SK-N-SH (cell line): ENCODE measurements around the gene HPCAL1. TPM values are rescaled to one million over a fixed set of nuclear protein-coding genes. Genes with fewer than 3 reads are reported as not detected.

Source experiments
- CTCF ChIA-PET: fragments of 300-600, 350-600 bp; formaldehyde crosslinking; extraction: SDS; loops from one replicate; lab custom pipeline; 2021; lab: Yijun Ruan, JAX
- POLR2A ChIA-PET: fragments of 350-600 bp; sonication (Branson Sonifier 250); formaldehyde crosslinking; extraction: SDS; loops from one replicate; lab custom pipeline; 2020; ENCODE audit warnings: antibody characterized with exemption, inconsistent platforms; lab: Yijun Ruan, JAX
- DNase-seq: peaks from one replicate; pipeline ENCODE4 v3.0.0; 2012
- H2AFZ ChIP-seq: fragments of 200-600 bp; sonication (generic); 2 replicates; pipeline ENCODE4 v1.8.1; 2016; ENCODE audit warnings: antibody characterized with exemption, mild to moderate bottlenecking, low read depth
- H3F3A ChIP-seq: fragments of 200-600 bp; sonication (generic); replicated peaks from 2 replicates; pipeline ENCODE3; 2016; ENCODE audit warnings: antibody characterized with exemption, mild to moderate bottlenecking; ENCODE audit not compliant: insufficient read depth
- H3K27ac ChIP-seq, 2 experiments: fragments of 200-500 bp in 1 of 2; fragments of 200-600 bp in 1 of 2; sonication (Bioruptor generic) in 1 of 2; sonication (generic), shearing (Covaris generic) in 1 of 2; 2 replicates each; pipeline versions ENCODE4 v1.5.1 to v1.6.1; 2014 to 2016; ENCODE audit warnings: low read depth in 2 of 2, inconsistent platforms in 1 of 2, low read length in 1 of 2, mild to moderate bottlenecking in 1 of 2, mixed read lengths in 1 of 2
- H3K27me3 ChIP-seq: fragments of 200-600 bp; sonication (generic), shearing (Covaris generic); 2 replicates; pipeline ENCODE4 v1.6.1; 2016; ENCODE audit warnings: mixed run types; ENCODE audit not compliant: insufficient read depth
- H3K36me3 ChIP-seq, 2 experiments: fragments of 200-500 bp in 1 of 2; fragments of 200-600 bp in 1 of 2; sonication (Bioruptor generic) in 1 of 2; sonication (generic) in 1 of 2; replicated peaks in 1 of 2; 2 replicates each; pipeline versions ENCODE3 to v1.5.1; 2014 to 2016; ENCODE audit warnings: low read length in 1 of 2, mild to moderate bottlenecking in 1 of 2; ENCODE audit not compliant: insufficient read depth in 2 of 2, control insufficient read depth in 1 of 2
- H3K4me1 ChIP-seq, 2 experiments: fragments of 200-500 bp in 1 of 2; fragments of 200-600 bp in 1 of 2; sonication (Bioruptor generic) in 1 of 2; sonication (generic), shearing (Covaris generic) in 1 of 2; 2 replicates each; pipeline versions ENCODE4 v1.5.1 to v1.6.1; 2014 to 2016; ENCODE audit warnings: low read depth in 1 of 2, low read length in 1 of 2, mixed run types in 1 of 2; ENCODE audit not compliant: insufficient read depth in 2 of 2, control insufficient read depth in 1 of 2
- H3K4me2 ChIP-seq: fragments of 200-600 bp; sonication (generic), shearing (Covaris generic); 2 replicates; pipeline ENCODE4 v1.6.1; 2017; ENCODE audit warnings: mixed run types
- H3K4me3 ChIP-seq, 2 experiments: fragments of 200-500 bp in 1 of 2; fragments of 200-600 bp in 1 of 2; sonication (Bioruptor generic) in 1 of 2; sonication (generic), shearing (Covaris generic) in 1 of 2; 2 replicates each; pipeline versions ENCODE4 v1.5.1 to v1.8.1; 2014 to 2016; ENCODE audit warnings: low read depth in 2 of 2, inconsistent platforms in 1 of 2, low read length in 1 of 2, mild to moderate bottlenecking in 1 of 2, mixed read lengths in 1 of 2, moderate library complexity in 1 of 2
- H3K79me2 ChIP-seq: fragments of 200-600 bp; sonication (generic); 2 replicates; pipeline ENCODE4 v1.8.1; 2017; ENCODE audit warnings: mild to moderate bottlenecking; ENCODE audit not compliant: insufficient read depth
- H3K9ac ChIP-seq: fragments of 200-600 bp; sonication (generic); 2 replicates; pipeline ENCODE4 v1.6.1; 2017; ENCODE audit warnings: mixed run types
- H3K9me2 ChIP-seq: fragments of 200-600 bp; sonication (generic); 2 replicates; pipeline ENCODE4 v1.6.1; 2017; ENCODE audit warnings: mixed run types
- H3K9me3 ChIP-seq: fragments of 200-600 bp; sonication (generic); 2 replicates; pipeline ENCODE4 v1.6.1; 2017; ENCODE audit warnings: mixed run types, mild to moderate bottlenecking, moderate library complexity
- H4K20me1 ChIP-seq: fragments of 200-600 bp; sonication (generic); 2 replicates; pipeline ENCODE4 v1.6.1; 2017; ENCODE audit warnings: mild to moderate bottlenecking, mixed run types; ENCODE audit not compliant: insufficient read depth
- ELF1 ChIP-seq: IDR thresholded peaks from 2 replicates; pipeline ENCODE4 v1.4.0; 2012
- FOXJ3 ChIP-seq: sonication (generic); formaldehyde crosslinking; IDR thresholded peaks from 2 replicates; pipeline ENCODE4 v1.5.1; 2020; ENCODE audit warnings: mild to moderate bottlenecking, missing genetic modification reagents
- FOXM1 ChIP-seq: IDR thresholded peaks from 2 replicates; pipeline ENCODE4 v1.4.0; 2012; ENCODE audit warnings: low read depth, mild to moderate bottlenecking
- GATA2 ChIP-seq: sonication (generic); formaldehyde crosslinking; IDR thresholded peaks from 2 replicates; pipeline ENCODE4 v1.5.0; 2020; ENCODE audit warnings: mild to moderate bottlenecking, missing genetic modification reagents
- JUND ChIP-seq: IDR thresholded peaks from 2 replicates; pipeline ENCODE4 v1.4.0; 2012
- MEF2A ChIP-seq: IDR thresholded peaks from 2 replicates; pipeline ENCODE4 v1.4.0; 2012; ENCODE audit warnings: low read depth, borderline replicate concordance
- MXI1 ChIP-seq: IDR thresholded peaks from 2 replicates; pipeline ENCODE4 v1.6.1; 2012; ENCODE audit warnings: mild to moderate bottlenecking, low read depth, low read length, improper control_type of control experiment
- NFIC ChIP-seq: IDR thresholded peaks from 2 replicates; pipeline ENCODE4 v1.4.0; 2012; ENCODE audit warnings: borderline replicate concordance
- NRF1 ChIP-seq: IDR thresholded peaks from 2 replicates; pipeline ENCODE4 v1.6.1; 2012; ENCODE audit warnings: low read depth, mild to moderate bottlenecking, low read length
- POLR2AphosphoS5 ChIP-seq: IDR thresholded peaks from 2 replicates; pipeline ENCODE4 v1.6.1; 2012; ENCODE audit warnings: low read depth, low read length
- RAD21 ChIP-seq: IDR thresholded peaks from 2 replicates; pipeline ENCODE4 v1.6.1; 2012; ENCODE audit warnings: mild to moderate bottlenecking, low read length
- RFX5 ChIP-seq: IDR thresholded peaks from 2 replicates; pipeline ENCODE4 v1.6.1; 2012; ENCODE audit warnings: mild to moderate bottlenecking, improper control_type of control experiment, low read length
- SMC3 ChIP-seq: IDR thresholded peaks from 2 replicates; pipeline ENCODE4 v1.6.1; 2012; ENCODE audit warnings: low read depth, low read length, improper control_type of control experiment
- TCF12 ChIP-seq: IDR thresholded peaks from 2 replicates; pipeline ENCODE4 v1.4.0; 2012
- YY1 ChIP-seq: IDR thresholded peaks from 2 replicates; pipeline ENCODE4 v1.4.0; 2012; ENCODE audit warnings: low read depth, mild to moderate bottlenecking
- WGBS: methylation state at CpG from one replicate; pipeline ENCODE4 v1.1.6; 2017; ENCODE audit warnings: low lambda C conversion rate; 5-methylcytosine and 5-hydroxymethylcytosine counted together
- polyA plus RNA-seq, 3 experiments: library from polyadenylated mRNA; depleted of rRNA; stranded (reverse); fragments of >200 nt; gene quantifications; 2 replicates each; pipeline ENCODE4 v1.2.3, GENCODE V29; 2012
- TF ChIP-seq, protein P1 (sequence below): IDR thresholded peaks from 2 replicates; pipeline ENCODE4 v1.4.0; 2012; ENCODE audit warnings: low read depth, borderline replicate concordance
- TF ChIP-seq, protein P2 (sequence below): fragments of 150-350 bp; IDR thresholded peaks from 2 replicates; pipeline ENCODE4 v1.6.1; 2017; ENCODE audit warnings: antibody characterized with exemption, low read length, low read depth, borderline replicate concordance
- TF ChIP-seq, protein P3 (sequence below): IDR thresholded peaks from 2 replicates; pipeline ENCODE4; 2012

HPCAL1 gene
- polyA plus RNA-seq, 1 of the 3 experiments (the other 2 are of a cell fraction) = 77.0 TPM

DNA sequence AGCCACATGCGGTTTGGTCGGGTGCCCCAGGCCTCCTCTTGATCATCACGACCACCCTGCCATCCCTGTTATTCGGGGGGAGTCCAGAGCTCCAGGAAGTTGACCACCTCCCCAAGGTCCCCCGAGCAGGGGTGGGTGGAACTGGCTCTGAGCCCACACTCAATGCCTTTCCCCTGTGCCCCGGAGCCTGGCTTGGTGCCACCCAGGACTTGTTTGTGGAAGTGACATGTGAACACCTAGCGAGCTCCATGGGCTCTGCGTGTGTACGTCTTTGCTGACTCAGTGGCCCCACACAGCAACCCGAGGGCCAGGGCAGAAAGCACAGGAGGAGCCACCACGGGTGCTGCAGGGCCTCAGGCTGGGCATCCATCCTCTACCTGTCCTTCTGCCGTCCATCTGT, 112.9 kb downstream of the HPCAL1 start (continued):
- no peak for TF ChIP-seq MXI1
- TF ChIP-seq NRF1 = no peak
- TF ChIP-seq, protein P1, sequence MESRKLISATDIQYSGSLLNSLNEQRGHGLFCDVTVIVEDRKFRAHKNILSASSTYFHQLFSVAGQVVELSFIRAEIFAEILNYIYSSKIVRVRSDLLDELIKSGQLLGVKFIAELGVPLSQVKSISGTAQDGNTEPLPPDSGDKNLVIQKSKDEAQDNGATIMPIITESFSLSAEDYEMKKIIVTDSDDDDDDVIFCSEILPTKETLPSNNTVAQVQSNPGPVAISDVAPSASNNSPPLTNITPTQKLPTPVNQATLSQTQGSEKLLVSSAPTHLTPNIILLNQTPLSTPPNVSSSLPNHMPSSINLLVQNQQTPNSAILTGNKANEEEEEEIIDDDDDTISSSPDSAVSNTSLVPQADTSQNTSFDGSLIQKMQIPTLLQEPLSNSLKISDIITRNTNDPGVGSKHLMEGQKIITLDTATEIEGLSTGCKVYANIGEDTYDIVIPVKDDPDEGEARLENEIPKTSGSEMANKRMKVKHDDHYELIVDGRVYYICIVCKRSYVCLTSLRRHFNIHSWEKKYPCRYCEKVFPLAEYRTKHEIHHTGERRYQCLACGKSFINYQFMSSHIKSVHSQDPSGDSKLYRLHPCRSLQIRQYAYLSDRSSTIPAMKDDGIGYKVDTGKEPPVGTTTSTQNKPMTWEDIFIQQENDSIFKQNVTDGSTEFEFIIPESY = no peak
- no peak for TF ChIP-seq YY1

DNA sequence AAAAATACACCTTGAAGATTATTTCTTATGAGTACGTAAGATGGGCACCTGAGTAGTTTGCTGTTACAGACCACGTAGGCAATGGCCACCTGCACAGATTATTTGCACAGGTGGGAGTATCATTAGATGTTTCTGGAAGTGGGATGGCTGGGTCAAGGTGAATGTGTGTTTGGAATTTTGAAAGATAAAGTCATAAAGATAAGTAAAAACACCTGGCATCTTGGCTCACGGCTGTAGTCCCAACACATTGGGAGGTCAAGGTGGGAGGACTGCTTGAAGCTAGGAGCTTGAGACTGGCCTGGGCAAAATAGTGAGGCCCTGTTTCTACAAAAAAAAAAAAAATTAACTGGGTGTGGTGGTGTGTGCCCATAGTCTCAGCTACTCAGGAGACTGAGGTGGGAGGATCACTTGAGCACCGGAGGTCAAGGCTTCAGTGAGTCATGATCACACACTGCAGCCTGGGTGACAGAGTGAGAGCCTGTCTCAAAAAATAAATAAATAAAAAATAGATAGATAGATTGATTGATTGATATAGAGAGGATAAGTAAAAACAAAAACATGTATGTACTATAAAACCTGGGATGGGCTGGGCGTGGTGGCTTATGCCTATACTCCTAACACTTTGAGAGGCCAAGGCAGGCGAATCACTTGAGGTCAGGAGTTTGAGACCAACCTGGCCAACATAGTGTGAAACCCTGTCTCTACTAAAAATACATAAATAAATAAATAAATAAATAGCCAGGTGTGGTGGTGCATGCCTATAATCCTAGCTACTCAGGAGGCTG, 115.0 kb downstream of the HPCAL1 start:
- Histone ChIP-seq H2AFZ (no peak overlapping the region), H3K9me3 (no peaks in the 10 kb centered on the region), H3K9me2 (no peaks in the 10 kb centered on the region), H4K20me1 (no peaks in the 10 kb centered on the region), H3K4me2 (no peak overlapping the region), H3K4me3 (no peak overlapping the region), H3K79me2 (no peaks in the 10 kb centered on the region), H3K4me1 (peaks cover 5 to 30% of the 10 kb centered on the region in 2 experiments; a peak in 2 of 4 replicates), H3F3A (no peaks in the 10 kb centered on the region), H3K27me3 (no peaks in the 10 kb centered on the region), H3K9ac (no peak overlapping the region), H3K36me3 (peaks cover under 1 to 4% of the 10 kb centered on the region in 2 experiments), H3K27ac (no peak overlapping the region)
- WGBS = 93% methylated on average over 6 of the region's 6 CpGs
- ChIA-PET CTCF (interaction anchor here (1.0 to 6.4 kb wide), 7 partner anchors 9 to 345 kb away, joined by 3 to 44 read pairs (median 5); no protein-coding TSS in a partner anchor), POLR2A (no interaction called here)
- no peak for DNase-seq
- TF ChIP-seq GATA2 (no peak), FOXM1 (no peak), RAD21 (no peak), MEF2A (no peak), RFX5 (no peak)
- TF ChIP-seq, protein P2, sequence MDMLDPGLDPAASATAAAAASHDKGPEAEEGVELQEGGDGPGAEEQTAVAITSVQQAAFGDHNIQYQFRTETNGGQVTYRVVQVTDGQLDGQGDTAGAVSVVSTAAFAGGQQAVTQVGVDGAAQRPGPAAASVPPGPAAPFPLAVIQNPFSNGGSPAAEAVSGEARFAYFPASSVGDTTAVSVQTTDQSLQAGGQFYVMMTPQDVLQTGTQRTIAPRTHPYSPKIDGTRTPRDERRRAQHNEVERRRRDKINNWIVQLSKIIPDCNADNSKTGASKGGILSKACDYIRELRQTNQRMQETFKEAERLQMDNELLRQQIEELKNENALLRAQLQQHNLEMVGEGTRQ = no peak

DNA sequence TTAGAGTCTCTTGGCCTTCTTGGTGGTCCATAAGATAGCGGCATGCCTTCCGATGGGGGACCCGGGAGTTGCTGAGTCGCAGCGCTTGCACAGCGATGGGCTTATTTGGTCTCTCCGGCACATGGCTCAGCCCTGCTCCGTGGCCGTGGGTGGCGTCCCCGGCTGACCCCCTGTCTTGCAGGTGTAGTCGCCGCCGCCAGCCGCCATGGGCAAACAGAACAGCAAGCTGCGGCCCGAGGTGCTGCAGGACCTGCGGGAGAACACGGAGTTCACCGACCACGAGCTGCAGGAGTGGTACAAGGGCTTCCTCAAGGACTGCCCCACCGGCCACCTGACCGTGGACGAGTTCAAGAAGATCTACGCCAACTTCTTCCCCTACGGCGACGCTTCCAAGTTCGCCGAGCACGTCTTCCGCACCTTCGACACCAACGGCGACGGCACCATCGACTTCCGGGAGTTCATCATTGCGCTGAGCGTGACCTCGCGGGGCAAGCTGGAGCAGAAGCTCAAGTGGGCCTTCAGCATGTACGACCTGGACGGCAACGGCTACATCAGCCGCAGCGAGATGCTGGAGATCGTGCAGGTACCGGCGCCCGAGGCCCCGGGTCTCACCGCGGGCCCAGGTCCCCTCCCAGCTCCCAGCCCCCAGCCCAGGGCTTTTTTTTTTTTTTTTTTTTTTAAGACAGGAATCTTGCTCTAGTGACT, 117.0 kb downstream of the HPCAL1 start:
- Histone ChIP-seq H3K9ac (no peak overlapping the region), H3K4me1 (peaks cover 0 to 12% of the 10 kb centered on the region in 2 experiments; a peak in 1 of 4 replicates), H3K27ac (no peak overlapping the region), H3K9me3 (no peaks in the 10 kb centered on the region), H3K9me2 (no peaks in the 10 kb centered on the region), H3F3A (no peaks in the 10 kb centered on the region), H3K36me3 (peaks cover 2 to 4% of the 10 kb centered on the region in 2 experiments), H3K4me2 (no peak overlapping the region), H4K20me1 (no peaks in the 10 kb centered on the region), H3K79me2 (no peaks in the 10 kb centered on the region), H2AFZ (no peak overlapping the region), H3K4me3 (no peak overlapping the region), H3K27me3 (no peaks in the 10 kb centered on the region)
- no peak for DNase-seq
- CTCF ChIA-PET = interaction anchor here (0.9 to 6.4 kb wide), 7 partner anchors 11 to 347 kb away, joined by 3 to 44 read pairs (median 6); no protein-coding TSS in a partner anchor
- WGBS = 96% methylated on average over 50 of the region's 54 CpGs
- POLR2A ChIA-PET = no interaction called here
- no peak for TF ChIP-seq NFIC
- TF ChIP-seq FOXJ3 (CRISPR knock-in tag) = no peak
- TF ChIP-seq, protein P2 = no peak
- TF ChIP-seq, protein P1 = no peak
- no peak for TF ChIP-seq ELF1
- no peak for TF ChIP-seq POLR2AphosphoS5
- TF ChIP-seq TCF12 = no peak
- no peak for TF ChIP-seq SMC3
- TF ChIP-seq, protein P3, sequence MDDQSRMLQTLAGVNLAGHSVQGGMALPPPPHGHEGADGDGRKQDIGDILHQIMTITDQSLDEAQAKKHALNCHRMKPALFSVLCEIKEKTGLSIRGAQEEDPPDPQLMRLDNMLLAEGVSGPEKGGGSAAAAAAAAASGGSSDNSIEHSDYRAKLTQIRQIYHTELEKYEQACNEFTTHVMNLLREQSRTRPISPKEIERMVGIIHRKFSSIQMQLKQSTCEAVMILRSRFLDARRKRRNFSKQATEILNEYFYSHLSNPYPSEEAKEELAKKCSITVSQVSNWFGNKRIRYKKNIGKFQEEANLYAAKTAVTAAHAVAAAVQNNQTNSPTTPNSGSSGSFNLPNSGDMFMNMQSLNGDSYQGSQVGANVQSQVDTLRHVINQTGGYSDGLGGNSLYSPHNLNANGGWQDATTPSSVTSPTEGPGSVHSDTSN = no peak
- TF ChIP-seq JUND = no peak
